ENCODE data around the gene HSPA1L.

DNA sequence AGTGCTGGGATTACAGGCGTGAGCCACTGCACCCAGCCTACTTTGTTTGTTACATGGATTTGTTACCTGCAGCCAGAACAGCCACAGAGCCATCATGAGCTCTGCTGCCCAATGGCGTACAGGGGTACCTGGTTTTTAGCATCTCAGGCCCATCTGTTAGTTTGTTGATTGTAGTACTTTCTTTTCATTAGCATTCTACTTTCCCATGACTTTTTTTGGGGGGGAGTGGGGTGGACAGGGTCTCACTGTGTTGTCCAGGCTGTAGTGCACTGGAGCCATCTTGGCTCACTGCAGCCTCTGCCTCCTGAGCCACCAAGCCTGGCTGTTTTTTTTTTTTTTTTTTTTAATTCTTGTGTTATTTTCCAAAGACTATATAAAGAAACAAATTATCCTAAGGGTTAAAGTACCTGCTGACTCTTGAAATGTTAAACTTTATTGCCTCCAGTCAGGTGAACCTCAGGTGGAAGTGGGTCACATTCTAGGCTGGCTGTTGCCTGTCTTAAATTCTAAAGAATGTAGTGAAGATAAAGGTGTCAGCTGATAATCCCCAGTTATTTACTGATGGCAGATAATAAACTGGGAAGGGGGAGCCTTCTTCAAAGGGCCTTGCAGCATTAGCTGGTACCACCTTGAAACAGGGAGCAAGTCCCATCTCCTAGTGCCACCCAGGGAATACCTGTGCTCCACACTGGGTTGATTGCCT lies 32.3 kb upstream of the HSPA1L start:
- TF ChIP-seq GATA2 (IDR thresholded peaks at IDR 0.05; ENCODE audit: low read depth, low read length): no peak
- TF ChIP-seq GATA3 (IDR thresholded peaks at IDR 0.05; ENCODE audit: low read depth, low read length): no peak
